GM23248 (cell line): ENCODE measurements around the gene TUBB6. TPM values are rescaled to one million over a fixed set of nuclear protein-coding genes. Genes with fewer than 3 reads are reported as not detected.

ENCODE experiments used
- DNase-seq: peaks from one replicate; pipeline ENCODE4 v3.0.0-alpha.2; 2015
- H2AFZ ChIP-seq: fragments of 200-600 bp; sonication (generic); 2 replicates; pipeline ENCODE4 v1.6.1; 2016; ENCODE audit warnings: antibody characterized with exemption
- H3F3A ChIP-seq: fragments of 200-600 bp; sonication (generic); 2 replicates; pipeline ENCODE4 v1.6.1; 2016; ENCODE audit warnings: mild to moderate bottlenecking, antibody characterized with exemption, mixed run types; ENCODE audit not compliant: insufficient read depth
- H3K27ac ChIP-seq: fragments of 200-600 bp; sonication (generic); 2 replicates; pipeline ENCODE4 v1.5.1; 2016; ENCODE audit warnings: mild to moderate bottlenecking
- H3K27me3 ChIP-seq: fragments of 200-600 bp; sonication (generic); replicated peaks from 2 replicates; pipeline ENCODE4 v1.6.1; 2016; ENCODE audit warnings: mild to moderate bottlenecking; ENCODE audit not compliant: insufficient read depth
- H3K36me3 ChIP-seq: fragments of 200-600 bp; sonication (generic); 2 replicates; pipeline ENCODE4 v1.6.1; 2016; ENCODE audit warnings: low read depth, mild to moderate bottlenecking
- H3K4me1 ChIP-seq: fragments of 200-600 bp; sonication (generic); 2 replicates; pipeline ENCODE4 v1.6.1; 2016; ENCODE audit warnings: mild to moderate bottlenecking; ENCODE audit not compliant: insufficient read depth
- H3K4me2 ChIP-seq: fragments of 200-600 bp; sonication (generic); one replicate; pipeline ENCODE4 v1.6.1; 2016; ENCODE audit warnings: mild to moderate bottlenecking; ENCODE audit not compliant: unreplicated experiment
- H3K4me3 ChIP-seq: fragments of 200-600 bp; sonication (generic); 2 replicates; pipeline ENCODE4 v1.5.1; 2016; ENCODE audit warnings: mild to moderate bottlenecking
- H3K79me2 ChIP-seq: fragments of 200-600 bp; sonication (generic); 2 replicates; pipeline ENCODE4 v1.6.1; 2016; ENCODE audit warnings: mild to moderate bottlenecking; ENCODE audit not compliant: insufficient read depth
- H3K9ac ChIP-seq: fragments of 200-600 bp; sonication (generic); 2 replicates; pipeline ENCODE4 v1.6.1; 2016; ENCODE audit warnings: mild to moderate bottlenecking
- H3K9me2 ChIP-seq: fragments of 200-600 bp; sonication (generic); 2 replicates; pipeline ENCODE4 v1.6.1; 2016; ENCODE audit warnings: mixed run types, mild to moderate bottlenecking, moderate library complexity; ENCODE audit not compliant: insufficient read depth
- H3K9me3 ChIP-seq: fragments of 200-600 bp; sonication (generic); one replicate; pipeline ENCODE4 v1.6.1; 2017; ENCODE audit warnings: low read depth
- H4K20me1 ChIP-seq: fragments of 200-600 bp; sonication (generic); 2 replicates; pipeline ENCODE4 v1.6.0; 2016; ENCODE audit not compliant: insufficient read depth
- EZH2 ChIP-seq: fragments of 200-600 bp; sonication (generic); IDR thresholded peaks from 2 replicates; pipeline ENCODE4 v1.6.1; 2018; ENCODE audit warnings: antibody characterized with exemption, mild to moderate bottlenecking; ENCODE audit not compliant: insufficient read depth, poor library complexity, severe bottlenecking
- EZH2phosphoT487 ChIP-seq: fragments of 200-600 bp; sonication (generic); IDR thresholded peaks from 2 replicates; pipeline ENCODE4 v1.6.1; 2018; ENCODE audit warnings: antibody characterized with exemption, moderate library complexity, mild to moderate bottlenecking, low read depth; ENCODE audit not compliant: insufficient read depth
- whole genome bisulfite sequencing, 2 experiments: methylation state at CpG; one replicate each; pipeline ENCODE4 v1.1.6; 2015 to 2017; ENCODE audit warnings: low lambda C conversion rate in 2 of 2, low coverage in 1 of 2; ENCODE audit errors: missing lambda C conversion rate in 2 of 2; 5-methylcytosine and 5-hydroxymethylcytosine counted together
- in situ Hi-C: fragments of 300-500 bp; cut with MboI; formaldehyde crosslinking; loops from 2 replicates; pipeline ENCODE4 v1.15.0; 2020
- polyA plus RNA-seq: library from polyadenylated mRNA; unstranded; fragments of >200 nt; fragmentation: Nextera tagmentation; extraction: Ambion mirVana; gene quantifications from 2 replicates; pipeline ENCODE4 v1.2.1, GENCODE V29; 2016
- total RNA-seq: library from RNA; depleted of rRNA; stranded (reverse); fragments of >200 nt; shearing (Covaris generic); gene quantifications from 2 replicates; pipeline ENCODE4 v1.2.3, GENCODE V29; 2014

The TUBB6 gene
- total and polyA plus RNA-seq, 2 experiments from 2014 or later, result 456 to 817 TPM

- peaks cover 77% of the 10 kb centered on the region for H3K36me3 ChIP-seq
- no peak for DNase-seq
- 50 to 53% methylated on average over 5 of the region's 5 CpGs for WGBS, 2 experiments
- H3K4me1 ChIP-seq, result peaks cover 45% of the 10 kb centered on the region
- peak overlapping the region; percentile 48 for H3K4me2 ChIP-seq
- peaks cover 32% of the 10 kb centered on the region; the same call in 1 of the 2 replicates for H4K20me1 ChIP-seq
- peaks cover 90% of the 10 kb centered on the region for H3F3A ChIP-seq
- H3K9ac ChIP-seq, result peak overlapping the region; percentile 73
- no peak overlapping the region for H3K4me3 ChIP-seq
- no peak overlapping the region for H2AFZ ChIP-seq
- no peaks in the 10 kb centered on the region for H3K9me2 ChIP-seq
- in situ Hi-C loops, result no loop called here
- no peaks in the 10 kb centered on the region for H3K27me3 ChIP-seq
- no peaks in the 10 kb centered on the region for H3K9me3 ChIP-seq
- TF ChIP-seq EZH2phosphoT487, result no peak
- no peak for TF ChIP-seq EZH2
- peaks cover 100% of the 10 kb centered on the region for H3K79me2 ChIP-seq
- peak overlapping the region; percentile 98 for H3K27ac ChIP-seq
These were observed 10.3 kb downstream of the TUBB6 start for GRCh38 chr18:12318334-12318697.

- Histone ChIP-seq H3F3A (peaks cover 90% of the 10 kb centered on the region), H3K27ac (peak overlapping the region; percentile 98), H3K36me3 (peaks cover 75% of the 10 kb centered on the region), H3K9ac (0 out of 2 replicates have a peak overlapping the region, but pooled peaks have one; percentile 73), H3K4me3 (no peak overlapping the region), H3K9me3 (no peaks in the 10 kb centered on the region), H3K27me3 (no peaks in the 10 kb centered on the region), H4K20me1 (peaks cover 37% of the 10 kb centered on the region; the same call in 1 of the 2 replicates), H3K79me2 (peaks cover 100% of the 10 kb centered on the region), H3K4me1 (peaks cover 40% of the 10 kb centered on the region), H2AFZ (no peak overlapping the region), H3K9me2 (no peaks in the 10 kb centered on the region), H3K4me2 (no peak overlapping the region)
- TF ChIP-seq EZH2phosphoT487, result no peak
- no peak for TF ChIP-seq EZH2
- in situ Hi-C loops, result no loop called here
- WGBS, 2 experiments, result 94 to 99% methylated on average over 1 to 5 of the region's 5 CpGs
- no peak for DNase-seq
These were observed 10.8 kb downstream of the TUBB6 start for GRCh38 chr18:12318857-12319256.

- WGBS, 2 experiments, result 70 to 74% methylated on average over 4 of the region's 4 CpGs
- H3K9ac ChIP-seq, result no peak overlapping the region
- H3K9me3 ChIP-seq, result no peaks in the 10 kb centered on the region
- no peak overlapping the region for H2AFZ ChIP-seq
- H3K9me2 ChIP-seq, result no peaks in the 10 kb centered on the region
- H3F3A ChIP-seq, result peaks cover 83% of the 10 kb centered on the region
- no peak overlapping the region for H3K4me3 ChIP-seq
- H3K27me3 ChIP-seq, result no peaks in the 10 kb centered on the region
- in situ Hi-C loops, result no loop called here
- peaks cover 31% of the 10 kb centered on the region; the same call in 1 of the 2 replicates for H4K20me1 ChIP-seq
- H3K79me2 ChIP-seq, result peaks cover 96% of the 10 kb centered on the region
- H3K4me1 ChIP-seq, result peaks cover 15% of the 10 kb centered on the region
- peaks cover 78% of the 10 kb centered on the region for H3K36me3 ChIP-seq
- H3K27ac ChIP-seq, result peak overlapping the region; percentile 31; the same call in 1 of the 2 replicates
- TF ChIP-seq EZH2phosphoT487 (no peak), EZH2 (no peak)
- H3K4me2 ChIP-seq, result no peak overlapping the region
- peak; percentile 24 for DNase-seq
These were observed 13.3 kb downstream of the TUBB6 start for GRCh38 chr18:12321333-12321732.

- in situ Hi-C loops, result no loop called here
- Histone ChIP-seq H4K20me1 (peaks cover 28% of the 10 kb centered on the region; the same call in 1 of the 2 replicates), H3K79me2 (peaks cover 66% of the 10 kb centered on the region), H2AFZ (no peak overlapping the region), H3K4me2 (no peak overlapping the region), H3F3A (peaks cover 89% of the 10 kb centered on the region), H3K4me3 (no peak overlapping the region), H3K9me2 (no peaks in the 10 kb centered on the region), H3K36me3 (peaks cover 66% of the 10 kb centered on the region), H3K9ac (no peak overlapping the region), H3K27me3 (no peaks in the 10 kb centered on the region), H3K4me1 (0 out of 2 replicates have a peak, but pooled peaks cover 7% of the 10 kb centered on the region), H3K27ac (no peak overlapping the region), H3K9me3 (no peaks in the 10 kb centered on the region)
- no peak for DNase-seq
- 96 to 98% methylated on average over 48 to 58 of the region's 58 CpGs for WGBS, 2 experiments
- no peak for TF ChIP-seq EZH2phosphoT487
- no peak for TF ChIP-seq EZH2
These were observed 17.1 kb downstream of the TUBB6 start for GRCh38 chr18:12324991-12325725.
